ENCODE results near the gene SLC22A2.

GRCh38 chr6:160269023-160269521 is 10.5 kb upstream of the SLC22A2 start:
- TF ChIP-seq POLR2A (IDR thresholded peaks at IDR 0.05), result no peak
- TF ChIP-seq, protein P1, sequence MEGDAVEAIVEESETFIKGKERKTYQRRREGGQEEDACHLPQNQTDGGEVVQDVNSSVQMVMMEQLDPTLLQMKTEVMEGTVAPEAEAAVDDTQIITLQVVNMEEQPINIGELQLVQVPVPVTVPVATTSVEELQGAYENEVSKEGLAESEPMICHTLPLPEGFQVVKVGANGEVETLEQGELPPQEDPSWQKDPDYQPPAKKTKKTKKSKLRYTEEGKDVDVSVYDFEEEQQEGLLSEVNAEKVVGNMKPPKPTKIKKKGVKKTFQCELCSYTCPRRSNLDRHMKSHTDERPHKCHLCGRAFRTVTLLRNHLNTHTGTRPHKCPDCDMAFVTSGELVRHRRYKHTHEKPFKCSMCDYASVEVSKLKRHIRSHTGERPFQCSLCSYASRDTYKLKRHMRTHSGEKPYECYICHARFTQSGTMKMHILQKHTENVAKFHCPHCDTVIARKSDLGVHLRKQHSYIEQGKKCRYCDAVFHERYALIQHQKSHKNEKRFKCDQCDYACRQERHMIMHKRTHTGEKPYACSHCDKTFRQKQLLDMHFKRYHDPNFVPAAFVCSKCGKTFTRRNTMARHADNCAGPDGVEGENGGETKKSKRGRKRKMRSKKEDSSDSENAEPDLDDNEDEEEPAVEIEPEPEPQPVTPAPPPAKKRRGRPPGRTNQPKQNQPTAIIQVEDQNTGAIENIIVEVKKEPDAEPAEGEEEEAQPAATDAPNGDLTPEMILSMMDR (IDR thresholded peaks at IDR 0.05), result no peak
